Esophagus muscularis mucosa (tissue), 4 donors: ENCODE data around the gene AGFG2. TPM values are rescaled to one million over a fixed set of nuclear protein-coding genes. Genes with fewer than 3 reads are reported as not detected.

Source experiments
- DNase-seq: peaks from one replicate; pipeline ENCODE4 v3.0.0-alpha.2; 2017; ENCODE audit errors: extremely low spot score
- H3K27ac ChIP-seq, 4 donors: fragments of 200-600 bp; sonication (generic); replicated peaks in 1 of 4; 1 replicate in 3 of 4; 2 replicates in 1 of 4; pipeline ENCODE4 v1.5.1; 2016 to 2019; ENCODE audit warnings: mild to moderate bottlenecking in 1 of 4
- H3K27me3 ChIP-seq, 4 donors: fragments of 200-600 bp; sonication (generic); one replicate each; pipeline versions ENCODE4 v1.5.1 to v1.6.0; 2016 to 2019
- H3K36me3 ChIP-seq, 4 donors: fragments of 200-600 bp; sonication (generic); one replicate each; pipeline ENCODE4 v1.5.1; 2016 to 2019
- H3K4me1 ChIP-seq, 4 donors: fragments of 200-600 bp; sonication (generic); one replicate each; pipeline ENCODE4 v1.5.1; 2016 to 2019
- H3K4me3 ChIP-seq, 4 donors: fragments of 200-600 bp; sonication (generic); 1 replicate in 2 of 4; 2 replicates in 2 of 4; pipeline ENCODE4 v1.5.1; 2016 to 2019; ENCODE audit warnings: mild to moderate bottlenecking in 4 of 4, moderate library complexity in 1 of 4
- H3K9me3 ChIP-seq, 4 donors: fragments of 200-600 bp; sonication (generic); 1 replicate in 3 of 4; 2 replicates in 1 of 4; pipeline ENCODE4 v1.5.1; 2016 to 2019
- CTCF ChIP-seq, 3 experiments: fragments of 200-600 bp in 2 of 3; fragments of 450-650 bp in 1 of 3; sonication (generic) in 2 of 3; IDR thresholded peaks; one replicate each; pipeline ENCODE4 v1.5.1; 2017 to 2019; ENCODE audit warnings: antibody characterized with exemption in 3 of 3, mild to moderate bottlenecking in 2 of 3, moderate library complexity in 1 of 3
- EP300 ChIP-seq: sonication (generic); formaldehyde crosslinking; IDR thresholded peaks from one replicate; pipeline ENCODE4 v1.6.1; 2017; ENCODE audit warnings: antibody characterized with exemption
- POLR2A ChIP-seq: fragments of 450-650 bp; IDR thresholded peaks from one replicate; pipeline ENCODE4 v1.6.1; 2017; ENCODE audit warnings: antibody characterized with exemption, moderate library complexity, mild to moderate bottlenecking, low read depth
- POLR2AphosphoS5 ChIP-seq, 2 donors: sonication (generic); formaldehyde crosslinking; IDR thresholded peaks; one replicate each; pipeline ENCODE4 v1.6.1; 2017; ENCODE audit warnings: antibody characterized with exemption in 2 of 2
- WGBS: methylation state at CpG from one replicate; pipeline ENCODE4 v1.1.5; 2018; 5-methylcytosine and 5-hydroxymethylcytosine counted together
- intact Hi-C: fragments of 100-400 bp; cut with DNase I; formaldehyde crosslinking; loops from one replicate; pipeline ENCODE4 v1.15.1; 2023
- total RNA-seq, 4 donors: library from RNA; depleted of rRNA; stranded (reverse); fragments of >200 nt; gene quantifications; one replicate each; pipeline versions ENCODE4 v1.1.0 to v1.2.1, GENCODE V29; 2016

AGFG2 gene
- total RNA-seq, 4 donors from 2014 or later, result 31.6 to 79.6 (median 35.1) TPM

GRCh38 chr7:100555701-100556100, 16.7 kb downstream of the AGFG2 start:
- no peaks in the 10 kb centered on the region for H3K27me3 ChIP-seq
- WGBS, result 83% methylated on average over 5 of the region's 5 CpGs
- H3K9me3 ChIP-seq, result no peaks in the 10 kb centered on the region
- intact Hi-C loops, result loop anchor here (2.0 kb wide), 1 partner anchor 85 kb away; no protein-coding TSS in a partner anchor
- no peak overlapping the region for H3K27ac ChIP-seq
- TF ChIP-seq EP300 (no peak), POLR2A (no peak), CTCF (IDR thresholded peaks at IDR 0.05) (no peak), POLR2AphosphoS5 (IDR thresholded peaks at IDR 0.05) (no peak)
- H3K4me1 ChIP-seq, result peaks cover 0 to 13% (median 11%) of the 10 kb centered on the region in 4 donors
- H3K36me3 ChIP-seq, result peaks cover 20 to 85% (median 62%) of the 10 kb centered on the region in 4 donors
- H3K4me3 ChIP-seq, result no peak overlapping the region
- no peak for DNase-seq

GRCh38 chr7:100556541-100556940, 17.5 kb downstream of the AGFG2 start:
- H3K4me1 ChIP-seq, result peaks cover 0 to 13% (median 11%) of the 10 kb centered on the region in 4 donors
- no peak overlapping the region for H3K4me3 ChIP-seq
- H3K27me3 ChIP-seq, result no peaks in the 10 kb centered on the region
- peaks cover 20 to 85% (median 57%) of the 10 kb centered on the region in 4 donors for H3K36me3 ChIP-seq
- no peaks in the 10 kb centered on the region for H3K9me3 ChIP-seq
- 70% methylated on average over 4 of the region's 4 CpGs for WGBS
- no peak overlapping the region for H3K27ac ChIP-seq
- no peak for DNase-seq
- no peak for TF ChIP-seq POLR2A
- no peak for TF ChIP-seq CTCF (IDR thresholded peaks at IDR 0.05)
- no peak for TF ChIP-seq POLR2AphosphoS5 (IDR thresholded peaks at IDR 0.05)
- no peak for TF ChIP-seq EP300
- intact Hi-C loops, result loop anchor here (2.0 kb wide), 1 partner anchor 86 kb away; no protein-coding TSS in a partner anchor

DNA sequence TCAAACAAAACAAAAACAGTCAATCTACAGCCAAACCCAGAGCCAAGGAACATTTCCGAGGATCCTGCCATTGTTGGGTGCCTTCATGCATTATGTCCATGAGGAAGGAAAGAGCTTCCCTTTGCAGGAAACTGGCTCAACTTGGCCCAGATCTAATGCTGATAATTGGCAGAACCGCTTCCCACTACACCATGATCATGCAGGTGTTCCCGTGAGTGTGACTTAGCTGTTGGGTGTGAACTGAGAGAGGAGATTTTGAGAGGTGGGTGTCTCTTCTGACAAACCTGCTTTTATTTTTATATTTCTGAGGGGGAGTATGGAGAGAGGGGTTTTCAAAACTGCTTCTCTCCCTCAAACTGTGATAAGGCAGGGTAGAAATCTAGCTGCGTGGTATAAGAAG, 20.1 kb downstream of the AGFG2 start:
- peak overlapping the region in 2 of 4 donors; percentile 5 to 14 for H3K27ac ChIP-seq
- DNase-seq, result no peak
- intact Hi-C loops, result no loop called here
- no peak overlapping the region for H3K4me3 ChIP-seq
- WGBS, result 86% methylated on average over 3 of the region's 4 CpGs
- peaks cover 0 to 18% (median 14%) of the 10 kb centered on the region in 4 donors for H3K4me1 ChIP-seq
- no peaks in the 10 kb centered on the region for H3K27me3 ChIP-seq
- TF ChIP-seq POLR2AphosphoS5 (IDR thresholded peaks at IDR 0.05), result no peak
- no peak for TF ChIP-seq EP300
- TF ChIP-seq POLR2A, result no peak
- TF ChIP-seq CTCF (IDR thresholded peaks at IDR 0.05), result no peak
- H3K9me3 ChIP-seq, result no peaks in the 10 kb centered on the region
- peaks cover 24 to 83% (median 50%) of the 10 kb centered on the region in 4 donors for H3K36me3 ChIP-seq

DNA sequence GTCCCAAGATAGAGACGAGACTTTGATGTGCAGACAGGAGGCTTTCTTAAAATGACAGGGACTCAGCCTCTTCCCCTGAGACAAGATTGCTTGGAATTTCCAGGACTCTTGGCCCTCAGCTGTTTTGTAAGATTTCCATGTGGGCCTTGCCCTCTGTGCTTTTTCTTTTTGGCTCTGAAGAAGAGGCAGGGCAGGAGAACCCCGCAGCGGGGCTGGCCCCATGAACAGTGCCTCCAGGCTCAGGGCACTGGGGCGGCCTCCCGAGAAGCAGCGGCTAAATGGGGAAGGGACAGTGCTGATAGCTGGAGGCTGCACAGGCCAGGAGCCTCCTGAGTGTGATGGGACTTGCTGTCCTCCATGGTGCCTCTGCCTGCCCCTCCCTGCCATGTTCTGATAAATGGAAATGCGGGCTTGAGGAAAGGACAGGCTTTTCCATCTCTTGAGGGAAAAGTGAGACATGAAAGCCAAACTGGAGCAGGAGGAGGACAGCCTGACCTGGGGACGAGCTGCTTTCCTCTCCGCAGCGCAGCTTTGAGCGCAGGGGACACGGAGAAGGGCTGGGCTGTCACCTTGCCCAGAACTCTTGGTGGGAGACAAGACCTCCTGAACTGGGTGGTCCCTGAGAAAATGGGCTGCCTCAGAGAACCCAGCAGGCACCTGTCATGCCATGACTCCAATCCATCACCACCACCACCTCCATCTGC, 22.6 kb downstream of the AGFG2 start:
- no peak for TF ChIP-seq POLR2A
- no peak for TF ChIP-seq POLR2AphosphoS5 (IDR thresholded peaks at IDR 0.05)
- TF ChIP-seq CTCF (IDR thresholded peaks at IDR 0.05), result no peak
- no peak for TF ChIP-seq EP300
- peaks cover 0 to 20% (median 15%) of the 10 kb centered on the region in 4 donors for H3K4me1 ChIP-seq
- H3K4me3 ChIP-seq, result no peak overlapping the region
- intact Hi-C loops, result loop anchor here (5.0 kb wide), 1 partner anchor 131 kb away; the partner anchor contains the start of gene GIGYF1
- H3K36me3 ChIP-seq, result peaks cover 10 to 84% (median 39%) of the 10 kb centered on the region in 4 donors
- no peaks in the 10 kb centered on the region for H3K27me3 ChIP-seq
- no peak for DNase-seq
- no peaks in the 10 kb centered on the region for H3K9me3 ChIP-seq
- WGBS, result 97% methylated on average over 9 of the region's 12 CpGs
- H3K27ac ChIP-seq, result no peak overlapping the region
